ENCODE measurements around the gene TGFBI.

The TGFBI gene

GRCh38 chr5:136056336-136056735 lies 27.5 kb downstream of the TGFBI start:
- H3K4me3 ChIP-seq (ENCODE audit: low read depth, low read length): no peak overlapping the region
- DNase-seq (ENCODE audit: low read depth): no peak
- TF ChIP-seq CTCF (IDR thresholded peaks at IDR 0.05; ENCODE audit: control insufficient read depth, extremely low read depth, insufficient read depth): no peak

GRCh38 chr5:136056771-136057335 lies 28.1 kb downstream of the TGFBI start:
- no peak for DNase-seq (ENCODE audit: low read depth)
- TF ChIP-seq CTCF (IDR thresholded peaks at IDR 0.05; ENCODE audit: control insufficient read depth, extremely low read depth, insufficient read depth): no peak
- no peak overlapping the region for H3K4me3 ChIP-seq (ENCODE audit: low read depth, low read length)

GRCh38 chr5:136057401-136058038 lies 28.7 kb downstream of the TGFBI start:
- no peak for TF ChIP-seq CTCF (IDR thresholded peaks at IDR 0.05; ENCODE audit: control insufficient read depth, extremely low read depth, insufficient read depth)
- H3K4me3 ChIP-seq (ENCODE audit: low read depth, low read length): no peak overlapping the region
- no peak for DNase-seq (ENCODE audit: low read depth)

GRCh38 chr5:136058039-136058971 lies 29.5 kb downstream of the TGFBI start:
- TF ChIP-seq CTCF (IDR thresholded peaks at IDR 0.05; ENCODE audit: control insufficient read depth, extremely low read depth, insufficient read depth): no peak
- DNase-seq (ENCODE audit: low read depth): peak; percentile 37
- no peak overlapping the region for H3K4me3 ChIP-seq (ENCODE audit: low read depth, low read length)

DNA sequence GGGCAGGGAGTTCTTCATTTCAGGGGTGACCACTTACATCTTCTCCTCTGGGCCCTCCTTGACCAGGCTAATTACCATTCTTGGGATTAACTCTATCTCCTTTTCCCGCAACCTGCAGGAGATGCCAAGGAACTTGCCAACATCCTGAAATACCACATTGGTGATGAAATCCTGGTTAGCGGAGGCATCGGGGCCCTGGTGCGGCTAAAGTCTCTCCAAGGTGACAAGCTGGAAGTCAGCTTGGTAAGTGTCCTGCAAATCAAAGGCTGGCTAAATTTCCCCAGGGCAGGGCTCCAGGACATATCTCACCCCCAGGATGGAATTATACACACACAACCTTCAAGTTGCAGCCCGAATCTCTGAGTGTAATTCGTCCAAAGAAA lies 30.2 kb downstream of the TGFBI start:
- no peak for TF ChIP-seq CTCF (IDR thresholded peaks at IDR 0.05; ENCODE audit: control insufficient read depth, extremely low read depth, insufficient read depth)
- DNase-seq (ENCODE audit: low read depth): no peak
- H3K4me3 ChIP-seq (ENCODE audit: low read depth, low read length): no peak overlapping the region

DNA sequence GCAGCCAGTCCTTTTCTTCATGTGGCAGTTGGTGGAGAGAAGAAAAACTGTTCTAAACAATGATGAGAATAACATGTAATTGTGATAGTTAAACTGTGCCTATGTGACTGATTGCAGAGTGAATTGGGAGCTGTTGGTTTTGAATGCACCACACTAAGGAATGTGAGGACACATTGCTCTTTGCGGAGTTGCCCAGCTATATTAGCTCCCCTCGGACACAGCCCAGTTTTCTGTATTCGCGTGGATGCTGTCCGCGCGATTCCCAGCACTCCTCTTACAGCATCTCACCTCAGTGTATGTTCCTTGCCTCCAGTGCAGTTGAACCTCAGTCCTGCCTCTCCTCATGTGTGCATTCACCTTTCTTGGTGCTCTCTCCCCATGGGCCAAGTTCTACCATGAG lies 32.2 kb downstream of the TGFBI start:
- no peak for TF ChIP-seq CTCF (IDR thresholded peaks at IDR 0.05; ENCODE audit: control insufficient read depth, extremely low read depth, insufficient read depth)
- DNase-seq (ENCODE audit: low read depth): no peak
- no peak overlapping the region for H3K4me3 ChIP-seq (ENCODE audit: low read depth, low read length)
